Adipocyte (in vitro differentiated cells): ENCODE data around the gene DCLK1.

Experiments
- DNase-seq: peaks from one replicate; pipeline ENCODE4 v3.0.0-alpha.2; 2015; ENCODE audit warnings: low read depth
- H3K27me3 ChIP-seq: replicated peaks from 2 replicates; pipeline ENCODE4 v1.7.0; 2013; ENCODE audit warnings: mild to moderate bottlenecking, low read length, moderate library complexity; ENCODE audit not compliant: control insufficient read depth, insufficient read depth
- H3K36me3 ChIP-seq: 2 replicates; pipeline ENCODE4 v1.7.0; 2013; ENCODE audit warnings: low read length, mild to moderate bottlenecking, moderate library complexity; ENCODE audit not compliant: control insufficient read depth, insufficient read depth, severe bottlenecking
- H3K4me1 ChIP-seq: 2 replicates; pipeline ENCODE4 v1.7.0; 2013; ENCODE audit warnings: mild to moderate bottlenecking, low read length, moderate library complexity; ENCODE audit not compliant: control insufficient read depth, insufficient read depth
- H3K4me3 ChIP-seq: 2 replicates; pipeline ENCODE4 v1.7.0; 2013; ENCODE audit warnings: mild to moderate bottlenecking, low read length, moderate library complexity
- H3K9ac ChIP-seq: 2 replicates; pipeline ENCODE4 v1.7.0; 2013; ENCODE audit warnings: mild to moderate bottlenecking, low read length, moderate library complexity
- H3K9me3 ChIP-seq: 2 replicates; pipeline ENCODE4 v1.7.0; 2013; ENCODE audit warnings: mild to moderate bottlenecking, low read length, moderate library complexity; ENCODE audit not compliant: control insufficient read depth

The DCLK1 gene

DNA sequence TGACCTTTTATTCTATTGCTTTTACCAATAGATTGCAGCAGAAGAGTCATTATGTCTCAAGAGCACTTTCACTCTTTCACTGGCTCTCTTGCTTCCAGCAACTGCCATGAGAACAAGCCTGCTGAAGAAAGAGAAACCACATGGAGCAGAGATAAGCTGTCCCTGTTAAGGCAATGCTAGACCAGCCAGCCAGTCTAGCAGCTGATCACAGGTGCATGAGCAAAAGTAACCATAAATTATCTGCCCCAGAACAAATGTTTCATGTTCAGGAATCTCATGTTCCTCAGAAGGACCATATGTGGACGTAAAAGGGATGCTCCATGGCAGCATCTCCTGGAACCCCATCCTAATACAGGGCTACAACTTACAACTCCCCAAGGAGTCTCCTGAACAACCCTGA, 20.4 kb upstream of the DCLK1 start:
- H3K4me3 ChIP-seq: no peak overlapping the region
- H3K9ac ChIP-seq: no peak overlapping the region
- no peaks in the 10 kb centered on the region for H3K9me3 ChIP-seq
- H3K4me1 ChIP-seq: peaks cover 20% of the 10 kb centered on the region
- H3K36me3 ChIP-seq: no peaks in the 10 kb centered on the region
- no peaks in the 10 kb centered on the region for H3K27me3 ChIP-seq
- DNase-seq: no peak

- Histone ChIP-seq H3K36me3 (no peaks in the 10 kb centered on the region), H3K9me3 (no peaks in the 10 kb centered on the region), H3K27me3 (no peaks in the 10 kb centered on the region), H3K4me3 (no peak overlapping the region), H3K9ac (peak overlapping the region; percentile 7), H3K4me1 (peaks cover 16% of the 10 kb centered on the region)
- peak; percentile 38 for DNase-seq
Measured at GRCh38 chr13:36148446-36148845, 17.3 kb upstream of the DCLK1 start.

- no peak overlapping the region for H3K4me3 ChIP-seq
- H3K4me1 ChIP-seq: peaks cover 16% of the 10 kb centered on the region
- H3K27me3 ChIP-seq: no peaks in the 10 kb centered on the region
- H3K9ac ChIP-seq: no peak overlapping the region
- DNase-seq: no peak
- no peaks in the 10 kb centered on the region for H3K36me3 ChIP-seq
- H3K9me3 ChIP-seq: no peaks in the 10 kb centered on the region
Measured at GRCh38 chr13:36147330-36147729, 16.1 kb upstream of the DCLK1 start.

DNA sequence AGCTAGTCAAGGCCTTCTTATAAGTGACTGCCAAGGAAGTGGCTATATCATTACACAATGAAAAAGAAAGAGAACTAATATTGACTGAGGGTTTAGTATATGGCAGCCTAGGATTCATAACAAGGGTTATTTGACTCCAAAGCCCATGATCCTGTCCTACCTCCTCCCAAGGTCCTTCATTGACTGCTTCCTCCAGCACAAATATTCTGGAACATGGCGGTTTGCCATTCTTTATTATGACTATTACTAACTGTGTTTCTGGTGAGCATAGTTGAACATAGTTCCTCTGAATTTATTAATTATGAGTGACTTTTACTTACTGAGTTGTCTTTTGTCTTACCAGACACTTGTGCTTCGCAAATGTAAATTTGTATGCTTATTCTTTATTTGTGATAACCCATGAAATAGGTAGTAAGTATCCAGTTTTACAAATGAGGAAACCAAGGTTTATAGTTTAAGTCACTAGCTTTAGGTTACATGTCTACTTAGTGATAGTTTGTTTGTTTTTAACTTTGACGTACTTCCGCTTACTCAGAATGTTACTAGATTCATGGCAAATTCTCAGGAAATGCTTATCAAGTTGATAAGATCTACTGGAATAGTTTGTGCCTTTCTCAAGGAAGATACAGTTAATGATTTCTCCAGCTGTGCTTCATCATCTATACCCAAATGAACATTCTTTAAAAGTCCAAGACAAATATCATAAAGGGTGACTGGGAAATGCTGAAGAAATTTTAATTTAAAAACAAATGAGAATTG, 15.5 kb upstream of the DCLK1 start:
- Histone ChIP-seq H3K4me1 (peaks cover 16% of the 10 kb centered on the region), H3K4me3 (no peak overlapping the region), H3K9me3 (no peaks in the 10 kb centered on the region), H3K36me3 (no peaks in the 10 kb centered on the region), H3K27me3 (no peaks in the 10 kb centered on the region), H3K9ac (no peak overlapping the region)
- DNase-seq: no peak

GRCh38 chr13:36143738-36144137, 12.6 kb upstream of the DCLK1 start:
- Histone ChIP-seq H3K4me3 (no peak overlapping the region), H3K27me3 (no peaks in the 10 kb centered on the region), H3K9ac (no peak overlapping the region), H3K9me3 (no peaks in the 10 kb centered on the region), H3K36me3 (no peaks in the 10 kb centered on the region), H3K4me1 (peaks cover 9% of the 10 kb centered on the region)
- no peak for DNase-seq

GRCh38 chr13:36142735-36143134, 11.6 kb upstream of the DCLK1 start:
- H3K36me3 ChIP-seq: no peaks in the 10 kb centered on the region
- H3K4me3 ChIP-seq: no peak overlapping the region
- no peak for DNase-seq
- no peaks in the 10 kb centered on the region for H3K9me3 ChIP-seq
- H3K9ac ChIP-seq: no peak overlapping the region
- peaks cover under 1% of the 10 kb centered on the region for H3K4me1 ChIP-seq
- no peaks in the 10 kb centered on the region for H3K27me3 ChIP-seq

DNA sequence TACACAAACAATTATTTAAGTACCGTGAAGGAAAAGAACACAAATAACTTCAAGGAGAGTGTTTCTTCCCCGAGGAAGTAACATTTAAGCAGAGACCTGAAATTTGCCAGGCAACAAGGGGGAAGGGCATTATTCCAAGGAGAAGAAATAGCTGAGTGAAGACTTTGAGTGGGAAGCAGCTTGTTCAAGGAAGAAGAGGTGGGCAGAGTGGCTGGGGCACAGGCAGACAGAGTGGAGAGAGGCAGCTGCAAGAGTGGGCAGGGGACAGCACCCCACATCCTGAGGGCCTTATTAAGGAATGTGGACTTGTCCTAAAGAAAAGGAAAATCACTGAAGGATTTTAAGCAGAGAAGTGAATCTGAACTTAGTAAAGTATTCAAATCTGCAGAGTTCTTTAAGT, 4.7 kb upstream of the DCLK1 start:
- no peak for DNase-seq
- H3K9me3 ChIP-seq: no peaks in the 10 kb centered on the region
- no peaks in the 10 kb centered on the region for H3K27me3 ChIP-seq
- no peaks in the 10 kb centered on the region for H3K36me3 ChIP-seq
- H3K9ac ChIP-seq: no peak overlapping the region
- peaks cover 5% of the 10 kb centered on the region for H3K4me1 ChIP-seq
- no peak overlapping the region for H3K4me3 ChIP-seq

DNA sequence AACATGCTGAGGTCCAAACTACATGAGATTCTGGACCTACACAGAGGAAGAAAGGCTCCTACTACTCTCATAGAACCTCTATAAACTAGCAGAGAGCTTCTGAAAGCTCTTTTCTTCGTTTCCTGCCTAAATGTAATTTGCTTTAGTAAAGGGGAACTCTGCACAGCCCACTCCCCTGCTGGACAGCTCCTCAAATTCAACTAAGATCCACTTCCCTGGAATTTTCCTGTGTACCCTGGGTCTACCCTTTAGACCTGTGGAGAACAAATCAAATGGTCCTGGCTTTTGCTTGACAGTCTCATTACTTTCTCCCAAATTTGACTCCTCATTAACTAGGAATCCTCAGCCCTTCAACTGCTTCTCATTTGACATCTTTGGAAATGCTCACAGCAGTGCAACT, 3.5 kb upstream of the DCLK1 start:
- H3K36me3 ChIP-seq: no peaks in the 10 kb centered on the region
- no peak for DNase-seq
- H3K9ac ChIP-seq: no peak overlapping the region
- no peaks in the 10 kb centered on the region for H3K9me3 ChIP-seq
- H3K4me1 ChIP-seq: peaks cover 14% of the 10 kb centered on the region
- H3K4me3 ChIP-seq: no peak overlapping the region
- H3K27me3 ChIP-seq: no peaks in the 10 kb centered on the region

DNA sequence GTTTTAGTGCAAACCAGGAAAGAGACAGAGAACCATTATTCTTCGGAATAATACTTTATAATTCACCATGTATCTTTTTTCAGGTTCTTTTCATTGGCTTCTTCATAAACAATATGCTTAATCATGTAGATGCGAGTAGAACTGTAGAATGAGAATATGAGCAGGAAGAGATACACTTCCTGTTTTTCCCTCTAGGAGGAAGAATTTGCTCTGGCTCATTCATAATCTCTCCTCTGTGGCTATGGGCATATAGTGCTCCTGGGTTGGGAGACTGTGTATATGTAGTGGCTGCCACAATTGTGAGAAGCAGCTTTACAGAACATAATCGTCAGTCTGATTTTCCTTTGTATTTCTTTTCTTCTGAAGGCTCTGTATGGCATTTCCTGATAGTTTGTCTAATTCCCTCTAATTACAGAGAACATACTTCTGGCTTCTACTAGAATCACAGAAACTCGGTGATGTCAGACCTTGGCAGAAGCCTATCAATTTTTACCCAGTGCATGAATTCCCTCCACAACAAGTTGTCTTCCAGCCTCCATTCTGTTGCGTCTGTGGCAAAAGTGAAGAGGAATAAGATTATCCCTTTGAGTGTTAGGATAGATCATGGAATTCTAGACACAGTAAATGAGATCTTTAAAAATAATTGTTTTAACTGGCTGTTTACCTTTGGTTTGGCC, 2.9 kb upstream of the DCLK1 start:
- H3K9me3 ChIP-seq: no peaks in the 10 kb centered on the region
- H3K4me1 ChIP-seq: peaks cover 19% of the 10 kb centered on the region
- no peaks in the 10 kb centered on the region for H3K36me3 ChIP-seq
- no peak overlapping the region for H3K9ac ChIP-seq
- DNase-seq: no peak
- H3K4me3 ChIP-seq: no peak overlapping the region
- H3K27me3 ChIP-seq: no peaks in the 10 kb centered on the region

DNA sequence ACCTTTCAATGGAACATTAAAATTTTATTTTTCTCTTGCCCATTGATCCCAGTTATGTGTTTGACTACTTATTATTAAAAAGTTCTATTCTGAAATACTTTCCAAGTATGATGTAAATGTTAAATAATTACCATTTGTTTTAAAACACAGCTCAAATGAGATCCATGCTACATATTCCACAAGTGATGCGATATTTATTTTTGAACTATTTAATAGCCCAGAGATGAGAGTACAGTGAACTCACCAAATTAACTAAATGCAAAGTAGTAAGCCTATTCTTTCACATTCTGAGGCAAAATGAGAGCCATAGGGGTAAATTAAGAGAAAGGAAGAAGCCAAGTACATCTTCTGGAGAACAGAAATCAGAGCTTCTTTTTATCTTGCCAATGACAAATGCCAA, 1.2 kb upstream of the DCLK1 start:
- Histone ChIP-seq H3K4me1 (peaks cover 19% of the 10 kb centered on the region), H3K9me3 (no peaks in the 10 kb centered on the region), H3K36me3 (no peaks in the 10 kb centered on the region), H3K27me3 (no peaks in the 10 kb centered on the region), H3K4me3 (peak overlapping the region; percentile 81), H3K9ac (peak overlapping the region; percentile 45)
- DNase-seq: no peak

DNA sequence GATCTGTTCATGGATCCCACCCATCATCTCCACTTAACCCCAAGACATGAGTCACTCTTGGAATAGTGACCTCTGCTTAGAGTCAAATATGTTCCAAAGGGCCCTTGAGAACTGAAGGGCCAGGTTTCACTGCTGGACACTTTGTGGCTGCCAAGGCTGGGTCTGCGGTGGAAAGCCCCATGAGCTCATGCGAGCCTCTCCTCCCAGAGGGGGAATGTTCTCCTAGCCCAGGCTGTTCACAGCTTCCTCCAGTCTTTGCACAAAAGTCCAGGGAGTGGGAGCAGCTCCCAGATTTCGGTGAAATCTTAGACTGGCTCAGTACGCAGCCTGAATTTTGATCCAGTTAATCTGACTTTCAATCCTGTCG, 732 bp upstream of the DCLK1 start:
- DNase-seq: no peak
- Histone ChIP-seq H3K9ac (peak overlapping the region; percentile 80), H3K36me3 (no peaks in the 10 kb centered on the region), H3K4me3 (peak overlapping the region; percentile 81), H3K4me1 (peaks cover 21% of the 10 kb centered on the region), H3K27me3 (no peaks in the 10 kb centered on the region), H3K9me3 (no peaks in the 10 kb centered on the region)
